Measurements from ENCODE around the gene PEG3. TPM values are rescaled to one million over a fixed set of nuclear protein-coding genes. Genes with fewer than 3 reads are reported as not detected.

Gene PEG3
- total and polyA plus RNA-seq, 2 of the 8 experiments (the other 6 are each of a cell fraction or from before 2014, with no cell fraction given): not detected

GRCh38 chr19:56814656-56815055, 25.9 kb downstream of the PEG3 start:
- Histone ChIP-seq H4K20me1 (replicated peaks in 1 of 2; ENCODE audit: control insufficient read depth in 1 of 2, insufficient read depth in 2 of 2, low read length in 2 of 2) (no peaks in the 10 kb centered on the region), H3K4me2 (ENCODE audit: insufficient read depth in 1 of 2, low read depth in 2 of 2, low read length in 2 of 2) (no peak overlapping the region), H2BK15ac (ENCODE audit: low read length) (no peak overlapping the region), H3K14ac (ENCODE audit: insufficient read length) (no peak overlapping the region), H3K36me3 (ENCODE audit: control insufficient read depth in 2 of 4, insufficient read depth in 4 of 4, low read length in 3 of 4) (no peaks in the 10 kb centered on the region; a peak in 1 of 8 replicates), H2AFZ (ENCODE audit: low read length) (no peak overlapping the region), H3K56ac (replicated peaks; ENCODE audit: insufficient read length, low read depth, low read length) (no peak overlapping the region), H3K27me3 (replicated peaks in 1 of 4; ENCODE audit: control insufficient read depth in 3 of 4, extremely low read depth in 1 of 4, insufficient read depth in 3 of 4, low read length in 3 of 4) (no peaks in the 10 kb centered on the region), H2BK120ac (replicated peaks; ENCODE audit: low read depth, low read length) (no peak overlapping the region), H3K23me2 (ENCODE audit: low read depth, low read length) (no peaks in the 10 kb centered on the region), H2BK20ac (ENCODE audit: low read length) (no peak overlapping the region), H3K23ac (ENCODE audit: insufficient read length) (no peak overlapping the region), H4K5ac (ENCODE audit: insufficient read length, low read depth, low read length) (no peak overlapping the region), H3K9me3 (ENCODE audit: insufficient read depth in 2 of 2, low read depth in 1 of 2, low read length in 1 of 2) (peaks cover 80% of the 10 kb centered on the region in 2 experiments), H3K9ac (replicated peaks in 1 of 4; ENCODE audit: extremely low read depth in 1 of 4, low read depth in 3 of 4, low read length in 3 of 4) (no peak overlapping the region), H4K8ac (ENCODE audit: extremely low read depth, insufficient read depth, low read length) (no peak overlapping the region), H3K79me2 (ENCODE audit: control insufficient read depth in 1 of 2, insufficient read depth in 2 of 2, low read length in 2 of 2) (no peaks in the 10 kb centered on the region), H2BK5ac (ENCODE audit: low read depth, low read length) (no peak overlapping the region), H3K4me1 (replicated peaks in 1 of 4; ENCODE audit: control insufficient read depth in 3 of 4, insufficient read depth in 4 of 4, low read length in 3 of 4) (no peaks in the 10 kb centered on the region), H3K79me1 (ENCODE audit: low read depth, low read length) (no peaks in the 10 kb centered on the region), H2BK12ac (ENCODE audit: low read depth, low read length) (no peak overlapping the region), H3K4ac (replicated peaks; ENCODE audit: insufficient read length, low read depth, low read length) (no peak overlapping the region), H4K91ac (replicated peaks; ENCODE audit: insufficient read length, low read length) (no peak overlapping the region), H3K18ac (ENCODE audit: extremely low read depth, low read length) (no peak overlapping the region), H2AK5ac (ENCODE audit: low read depth, low read length) (no peak overlapping the region), H3K4me3 (ENCODE audit: extremely low read depth in 1 of 4, insufficient read depth in 2 of 4, low read depth in 3 of 4, low read length in 4 of 4) (no peak overlapping the region), H3K27ac (ENCODE audit: low read depth, low read length) (no peak overlapping the region)
- WGBS, 2 experiments (ENCODE audit: extremely low coverage in 1 of 2, insufficient coverage in 1 of 2, insufficient read length in 1 of 2, insufficient replicate concordance in 2 of 2, low coverage in 1 of 2, low lambda C conversion rate in 2 of 2, missing lambda C conversion rate in 1 of 2): 65% methylated on average over 7 of the region's 7 CpGs; no CpG with 5 or more reads in 1 of the 2 experiments
- POLR2A ChIA-PET (ENCODE audit: partially characterized antibody): no interaction called here
- DNase-seq (ENCODE audit: low read depth in 1 of 2, low spot score in 2 of 2) (no peak), FAIRE-seq (no peak)
- CTCF ChIA-PET (ENCODE audit: partially characterized antibody): interaction anchor here (0.6 to 1.5 kb wide), 2 partner anchors 20 to 36 kb away, joined by 3 read pairs; no protein-coding TSS in a partner anchor
- TF ChIP-seq HDAC6 (IDR thresholded peaks at IDR 0.05; ENCODE audit: low read depth, low read length) (no peak), MAX (IDR thresholded peaks at IDR 0.05) (no peak), CBX5 (IDR thresholded peaks at IDR 0.05; ENCODE audit: low read depth, low read length) (no peak), YY1 (IDR thresholded peaks at IDR 0.05; ENCODE audit: low read depth, low read length) (no peak), GABPA (IDR thresholded peaks at IDR 0.05; ENCODE audit: borderline replicate concordance, insufficient read depth, low read length) (no peak), BACH1 (IDR thresholded peaks at IDR 0.05; ENCODE audit: low read length) (no peak), CHD1 (IDR thresholded peaks at IDR 0.05; ENCODE audit: low read depth, low read length) (no peak), TBP (IDR thresholded peaks at IDR 0.05; ENCODE audit: low read depth, low read length) (no peak), PHF8 (conservative IDR thresholded peaks at IDR 0.05; ENCODE audit: low read depth, low read length) (no peak), POLR2A (IDR thresholded peaks at IDR 0.05; ENCODE audit: control extremely low read depth in 1 of 2, low read depth in 2 of 2, low read length in 2 of 2) (no peak)
